H9 (cell line): Measurements from ENCODE around the gene EGFR. TPM values are rescaled to one million over a fixed set of nuclear protein-coding genes. Genes with fewer than 3 reads are reported as not detected.

ENCODE experiments used
- DNase-seq: peaks from one replicate; pipeline ENCODE4 v3.0.0-alpha.2; 2017
- H2AFZ ChIP-seq: one replicate; pipeline ENCODE4 v1.6.1; 2013; ENCODE audit warnings: mild to moderate bottlenecking, low read length, control low read depth, moderate library complexity
- H2AK5ac ChIP-seq: 2 replicates; pipeline ENCODE4 v1.6.1; 2013; ENCODE audit warnings: low read length, control low read depth, mixed read lengths; ENCODE audit not compliant: insufficient read length
- H2BK120ac ChIP-seq: one replicate; pipeline ENCODE4 v1.6.1; 2013; ENCODE audit warnings: low read depth, mild to moderate bottlenecking, low read length, control low read depth, inconsistent platforms; ENCODE audit not compliant: poor library complexity, severe bottlenecking
- H2BK12ac ChIP-seq: 2 replicates; pipeline ENCODE4 v1.6.1; 2013; ENCODE audit warnings: low read length, control low read depth, mixed read lengths, low read depth; ENCODE audit not compliant: insufficient read length
- H2BK15ac ChIP-seq: 2 replicates; pipeline ENCODE4 v1.6.1; 2013; ENCODE audit warnings: low read depth, low read length, control low read depth
- H2BK20ac ChIP-seq: one replicate; pipeline ENCODE4 v1.6.1; 2013; ENCODE audit warnings: low read depth, mild to moderate bottlenecking, low read length, control low read depth, inconsistent platforms; ENCODE audit not compliant: poor library complexity, severe bottlenecking
- H2BK5ac ChIP-seq: 2 replicates; pipeline ENCODE4 v1.6.1; 2013; ENCODE audit warnings: low read length, control low read depth, mixed read lengths; ENCODE audit not compliant: insufficient read length
- H3K14ac ChIP-seq: 2 replicates; pipeline ENCODE4 v1.6.1; 2013; ENCODE audit warnings: low read length, control low read depth; ENCODE audit not compliant: insufficient read depth
- H3K18ac ChIP-seq: 2 replicates; pipeline ENCODE4 v1.6.1; 2013; ENCODE audit warnings: low read depth, mild to moderate bottlenecking, mixed read lengths, low read length, control low read depth; ENCODE audit not compliant: insufficient read length
- H3K23ac ChIP-seq: 2 replicates; pipeline ENCODE4 v1.6.1; 2013; ENCODE audit warnings: low read length, control low read depth, mixed read lengths, low read depth; ENCODE audit not compliant: insufficient read length
- H3K23me2 ChIP-seq: 2 replicates; pipeline ENCODE4 v1.6.1; 2013; ENCODE audit warnings: low read depth, mild to moderate bottlenecking, mixed read lengths, low read length, control low read depth; ENCODE audit not compliant: insufficient read length, poor library complexity, severe bottlenecking
- H3K27ac ChIP-seq: 2 replicates; pipeline ENCODE4 v1.5.1; 2013; ENCODE audit warnings: low read length, control low read depth, mixed read lengths, low read depth; ENCODE audit not compliant: insufficient read length
- H3K27me3 ChIP-seq: 2 replicates; pipeline ENCODE4 v1.6.1; 2013; ENCODE audit warnings: low read length, control low read depth, inconsistent platforms; ENCODE audit not compliant: insufficient read depth
- H3K4ac ChIP-seq: 2 replicates; pipeline ENCODE4 v1.6.1; 2013; ENCODE audit warnings: low read depth, mild to moderate bottlenecking, control low read depth, inconsistent platforms, low read length, moderate library complexity
- H3K4me1 ChIP-seq: 2 replicates; pipeline ENCODE4 v1.6.1; 2013; ENCODE audit warnings: low read length, control low read depth, inconsistent platforms; ENCODE audit not compliant: insufficient read depth
- H3K4me2 ChIP-seq: 2 replicates; pipeline ENCODE4 v1.6.1; 2013; ENCODE audit warnings: low read length, control low read depth, mixed read lengths; ENCODE audit not compliant: insufficient read length, insufficient read depth
- H3K56ac ChIP-seq: 2 replicates; pipeline ENCODE4 v1.6.1; 2013; ENCODE audit warnings: low read depth, mild to moderate bottlenecking, mixed read lengths, low read length, control low read depth; ENCODE audit not compliant: insufficient read length
- H3K79me1 ChIP-seq: 2 replicates; pipeline ENCODE4 v1.6.1; 2013; ENCODE audit warnings: low read depth, mild to moderate bottlenecking, moderate library complexity, low read length, control low read depth, inconsistent platforms; ENCODE audit not compliant: insufficient read depth, poor library complexity, severe bottlenecking
- H3K79me2 ChIP-seq: 2 replicates; pipeline ENCODE4 v1.6.1; 2013; ENCODE audit warnings: low read length, control low read depth, inconsistent platforms; ENCODE audit not compliant: insufficient read depth
- H3K9ac ChIP-seq: 2 replicates; pipeline ENCODE4 v1.6.1; 2013; ENCODE audit warnings: low read length, control low read depth, mixed read lengths; ENCODE audit not compliant: insufficient read length; ENCODE audit errors: extremely low read depth
- H3K9me3 ChIP-seq: one replicate; pipeline ENCODE4 v1.6.1; 2013; ENCODE audit warnings: low read depth, low read length, inconsistent platforms; ENCODE audit not compliant: control insufficient read depth
- H3T11ph ChIP-seq: one replicate; pipeline ENCODE4 v1.6.1; 2013; ENCODE audit warnings: mild to moderate bottlenecking, low read length, control low read depth, inconsistent platforms
- H4K20me1 ChIP-seq: one replicate; pipeline ENCODE4 v1.6.1; 2013; ENCODE audit not compliant: control insufficient read depth, insufficient read length, insufficient read depth
- H4K5ac ChIP-seq: 2 replicates; pipeline ENCODE4 v1.6.1; 2013; ENCODE audit warnings: low read depth, mild to moderate bottlenecking, mixed read lengths, low read length, control low read depth; ENCODE audit not compliant: insufficient read length
- H4K8ac ChIP-seq: replicated peaks from 2 replicates; pipeline ENCODE4 v1.6.1; 2013; ENCODE audit warnings: low read length, control low read depth, mixed read lengths, low read depth; ENCODE audit not compliant: insufficient read length
- H4K91ac ChIP-seq: 2 replicates; pipeline ENCODE4 v1.6.1; 2013; ENCODE audit warnings: low read depth, mild to moderate bottlenecking, moderate library complexity, mixed read lengths, low read length, control low read depth; ENCODE audit not compliant: insufficient read length
- H3K27ac Mint-ChIP-seq, 3 experiments: 2 replicates in 2 of 3; 3 replicates in 1 of 3; pipeline ENCODE4 v1.8.0; 2020 to 2021; ENCODE audit warnings: mixed read lengths in 3 of 3, mild to moderate bottlenecking in 1 of 3, moderate library complexity in 1 of 3
- H3K27me3 Mint-ChIP-seq: 2 replicates; pipeline ENCODE4 v1.8.0; 2021; ENCODE audit warnings: low read depth, mild to moderate bottlenecking, moderate library complexity, mixed read lengths
- H3K36me3 Mint-ChIP-seq, 3 experiments: 2 replicates in 2 of 3; 3 replicates in 1 of 3; pipeline ENCODE4 v1.8.0; 2020 to 2021; ENCODE audit warnings: low read depth in 3 of 3, mixed read lengths in 3 of 3; ENCODE audit not compliant: insufficient read depth in 1 of 3
- H3K4me1 Mint-ChIP-seq, 2 experiments: 2 replicates each; pipeline ENCODE4 v1.8.0; 2020; ENCODE audit warnings: mixed read lengths in 2 of 2
- H3K4me3 Mint-ChIP-seq, 2 experiments: 2 replicates in 1 of 2; 3 replicates in 1 of 2; pipeline ENCODE4 v1.8.0; 2020 to 2021; ENCODE audit warnings: mild to moderate bottlenecking in 2 of 2, mixed read lengths in 2 of 2, moderate library complexity in 1 of 2
- H3K9me3 Mint-ChIP-seq, 2 experiments: 2 replicates in 1 of 2; 3 replicates in 1 of 2; pipeline ENCODE4 v1.8.0; 2020; ENCODE audit warnings: mild to moderate bottlenecking in 2 of 2, mixed read lengths in 2 of 2, moderate library complexity in 1 of 2
- CTCF ChIP-seq: fragments of 200-600 bp; sonication (generic); conservative IDR thresholded peaks from 3 replicates; pipeline ENCODE4 v1.8.0; 2021; ENCODE audit warnings: antibody characterized with exemption, mild to moderate bottlenecking
- WGBS: extraction: QIAGEN DNeasy Blood & Tissue Kit; methylation state at CpG from one replicate; pipeline ENCODE4 v1.1.7; 2013; ENCODE audit warnings: missing lambda C conversion rate, low lambda C conversion rate, mixed read lengths; ENCODE audit not compliant: insufficient read length; ENCODE audit errors: extremely low coverage; 5-methylcytosine and 5-hydroxymethylcytosine counted together
- total RNA-seq: library from RNA; stranded (reverse); gene quantifications from 2 replicates; pipeline ENCODE4 v1.2.1, GENCODE V29; 2021

EGFR gene
- total RNA-seq, 1 experiment from 2014 or later: 3.3 TPM

- H3K4me3 Mint-ChIP-seq: no peak overlapping the region
- Histone ChIP-seq H2AFZ (no peak overlapping the region), H3K14ac (peak overlapping the region; percentile 34; the same call in 1 of the 2 replicates), H2BK12ac (no peak overlapping the region), H3K4me2 (no peak overlapping the region), H3K79me2 (no peaks in the 10 kb centered on the region), H3K9ac (no peak overlapping the region), H2BK20ac (no peak overlapping the region), H4K20me1 (peaks cover 2% of the 10 kb centered on the region), H2AK5ac (no peak overlapping the region), H4K91ac (no peak overlapping the region), H3K18ac (no peak overlapping the region), H3K23me2 (no peaks in the 10 kb centered on the region), H3T11ph (no peak overlapping the region), H3K4me1 (no peaks in the 10 kb centered on the region; the same call in 1 of the 2 replicates), H3K27me3 (no peaks in the 10 kb centered on the region), H4K8ac (no peak overlapping the region), H3K23ac (no peak overlapping the region), H4K5ac (no peak overlapping the region), H3K27ac (no peak overlapping the region), H3K79me1 (no peaks in the 10 kb centered on the region), H3K56ac (no peak overlapping the region), H2BK120ac (no peak overlapping the region), H2BK15ac (no peak overlapping the region), H3K4ac (no peak overlapping the region), H2BK5ac (no peak overlapping the region), H3K9me3 (no peaks in the 10 kb centered on the region)
- no peaks in the 10 kb centered on the region for H3K27me3 Mint-ChIP-seq
- no peaks in the 10 kb centered on the region for H3K36me3 Mint-ChIP-seq
- no peaks in the 10 kb centered on the region for H3K9me3 Mint-ChIP-seq
- no peak for DNase-seq
- no peak for TF ChIP-seq CTCF
- no CpG with 5 or more reads among the region's 10 CpGs for WGBS
- H3K27ac Mint-ChIP-seq: no peak overlapping the region; a peak in 2 of 7 replicates
- H3K4me1 Mint-ChIP-seq: peaks cover 23 to 25% of the 10 kb centered on the region in 2 experiments
Observed at GRCh38 chr7:55132890-55133551, 114.2 kb downstream of the EGFR start.
